HepG2 (cell line): Measurements from ENCODE around the gene NEURL4. TPM values are rescaled to one million over a fixed set of nuclear protein-coding genes. Genes with fewer than 3 reads are reported as not detected.

ENCODE experiments used
- DMAP1 ChIP-seq: IDR thresholded peaks from 2 replicates; pipeline ENCODE4 v1.6.1; 2016
- FOSL2 ChIP-seq: sonication (generic); formaldehyde crosslinking; IDR thresholded peaks from 2 replicates; pipeline ENCODE4 v1.4.0; 2020; ENCODE audit warnings: missing genetic modification reagents
- RBFOX2 ChIP-seq: fragments of 200-400 bp; formaldehyde crosslinking; IDR thresholded peaks from 2 replicates; pipeline ENCODE4 v1.6.1; 2017; ENCODE audit warnings: low read depth, mild to moderate bottlenecking, low read length
- RXRB ChIP-seq: IDR thresholded peaks from 2 replicates; pipeline ENCODE4 v1.6.1; 2016; ENCODE audit warnings: borderline replicate concordance, missing genetic modification reagents, missing compliant biosample characterization
- SIN3A ChIP-seq: IDR thresholded peaks from 2 replicates; pipeline ENCODE4 v1.6.1; 2011; ENCODE audit warnings: low read depth, mild to moderate bottlenecking, control low read depth, low read length, borderline replicate concordance
- SIX1 ChIP-seq: sonication (generic); formaldehyde crosslinking; IDR thresholded peaks from 2 replicates; pipeline ENCODE4 v1.4.0; 2020; ENCODE audit warnings: missing genetic modification reagents, borderline replicate concordance
- ZEB1 ChIP-seq: IDR thresholded peaks from 2 replicates; pipeline ENCODE4 v1.6.1; 2012; ENCODE audit warnings: mild to moderate bottlenecking, low read depth, inconsistent platforms; ENCODE audit not compliant: insufficient replicate concordance
- ZFP82 ChIP-seq: sonication (generic); formaldehyde crosslinking; IDR thresholded peaks from 2 replicates; pipeline ENCODE4 v1.5.1; 2020; ENCODE audit warnings: mild to moderate bottlenecking, missing genetic modification reagents, borderline replicate concordance
- ZFP90 ChIP-seq: sonication (generic); formaldehyde crosslinking; IDR thresholded peaks from 2 replicates; pipeline ENCODE4 v1.8.0; 2022; ENCODE audit warnings: missing genetic modification reagents, mild to moderate bottlenecking, inconsistent platforms, borderline replicate concordance
- ZNF143 ChIP-seq: sonication (generic); formaldehyde crosslinking; IDR thresholded peaks from 2 replicates; pipeline ENCODE4 v1.4.0; 2020; ENCODE audit warnings: missing genetic modification reagents
- ZNF260 ChIP-seq: sonication (generic); formaldehyde crosslinking; IDR thresholded peaks from 2 replicates; pipeline ENCODE4 v1.4.0; 2020; ENCODE audit warnings: missing genetic modification reagents, low read depth, mild to moderate bottlenecking, borderline replicate concordance
- ZNF263 ChIP-seq: sonication (generic); formaldehyde crosslinking; IDR thresholded peaks from 2 replicates; pipeline ENCODE4 v1.4.0; 2020; ENCODE audit warnings: missing genetic modification reagents
- ZNF501 ChIP-seq: sonication (generic); formaldehyde crosslinking; IDR thresholded peaks from 2 replicates; pipeline ENCODE4 v1.5.1; 2020; ENCODE audit warnings: mild to moderate bottlenecking, moderate library complexity, missing genetic modification reagents
- ZNF510 ChIP-seq: sonication (generic); formaldehyde crosslinking; IDR thresholded peaks from 2 replicates; pipeline ENCODE4 v1.4.0; 2020; ENCODE audit warnings: low read depth, mild to moderate bottlenecking, missing genetic modification reagents
- ZNF547 ChIP-seq: sonication (generic); formaldehyde crosslinking; IDR thresholded peaks from 2 replicates; pipeline ENCODE4 v1.5.1; 2020; ENCODE audit warnings: mild to moderate bottlenecking, missing genetic modification reagents
- ZNF556 ChIP-seq: sonication (generic); formaldehyde crosslinking; IDR thresholded peaks from 2 replicates; pipeline ENCODE4 v1.4.0; 2020; ENCODE audit warnings: mild to moderate bottlenecking, missing genetic modification reagents, borderline replicate concordance
- ZNF672 ChIP-seq: sonication (generic); formaldehyde crosslinking; IDR thresholded peaks from 2 replicates; pipeline ENCODE4 v1.8.1; 2022; ENCODE audit warnings: missing genetic modification reagents
- ZNF749 ChIP-seq: sonication (generic); formaldehyde crosslinking; IDR thresholded peaks from 2 replicates; pipeline ENCODE4 v1.8.0; 2022; ENCODE audit warnings: mild to moderate bottlenecking, missing genetic modification reagents, moderate library complexity, borderline replicate concordance
- polyA plus RNA-seq, 8 experiments: library from polyadenylated mRNA; depleted of rRNA in 3 of 8; stranded (reverse) in 7 of 8; unstranded in 1 of 8; fragments of >200 nt; fragmentation: Illumina TruSeq in 4 of 8; extraction: Trizol in 4 of 8; gene quantifications; 2 replicates each; pipeline versions ENCODE4 v1.2.1 to v1.2.3, GENCODE V29; 2011 to 2016; ENCODE audit warnings: low read depth in 4 of 8, missing spikeins in 1 of 8, mixed read lengths in 1 of 8; ENCODE audit not compliant: insufficient read depth in 1 of 8
- total RNA-seq, 5 experiments: library from RNA; depleted of rRNA; stranded (reverse); fragments of >200 nt; fragmentation: Illumina TruSeq; extraction: Trizol; gene quantifications; 2 replicates each; pipeline ENCODE4 v1.2.3, GENCODE V29; 2016; ENCODE audit warnings: low read depth in 1 of 5
- TF ChIP-seq, protein P1 (sequence below): sonication (generic); formaldehyde crosslinking; IDR thresholded peaks from 2 replicates; pipeline ENCODE4 v1.8.0; 2022; ENCODE audit warnings: mild to moderate bottlenecking, missing genetic modification reagents, moderate library complexity
- TF ChIP-seq, protein P2 (sequence below): sonication (generic); formaldehyde crosslinking; IDR thresholded peaks from 2 replicates; pipeline ENCODE4 v1.4.0; 2020; ENCODE audit warnings: mild to moderate bottlenecking, missing genetic modification reagents, borderline replicate concordance
- TF ChIP-seq, protein P3 (sequence below): sonication (generic); formaldehyde crosslinking; IDR thresholded peaks from 2 replicates; pipeline ENCODE4; 2020; ENCODE audit warnings: missing genetic modification reagents, mild to moderate bottlenecking, borderline replicate concordance

NEURL4 gene
- total and polyA plus RNA-seq, 2 of the 13 experiments (the other 11 are each of a cell fraction or from before 2014, with no cell fraction given) = 14.8 to 15.7 TPM

DNA sequence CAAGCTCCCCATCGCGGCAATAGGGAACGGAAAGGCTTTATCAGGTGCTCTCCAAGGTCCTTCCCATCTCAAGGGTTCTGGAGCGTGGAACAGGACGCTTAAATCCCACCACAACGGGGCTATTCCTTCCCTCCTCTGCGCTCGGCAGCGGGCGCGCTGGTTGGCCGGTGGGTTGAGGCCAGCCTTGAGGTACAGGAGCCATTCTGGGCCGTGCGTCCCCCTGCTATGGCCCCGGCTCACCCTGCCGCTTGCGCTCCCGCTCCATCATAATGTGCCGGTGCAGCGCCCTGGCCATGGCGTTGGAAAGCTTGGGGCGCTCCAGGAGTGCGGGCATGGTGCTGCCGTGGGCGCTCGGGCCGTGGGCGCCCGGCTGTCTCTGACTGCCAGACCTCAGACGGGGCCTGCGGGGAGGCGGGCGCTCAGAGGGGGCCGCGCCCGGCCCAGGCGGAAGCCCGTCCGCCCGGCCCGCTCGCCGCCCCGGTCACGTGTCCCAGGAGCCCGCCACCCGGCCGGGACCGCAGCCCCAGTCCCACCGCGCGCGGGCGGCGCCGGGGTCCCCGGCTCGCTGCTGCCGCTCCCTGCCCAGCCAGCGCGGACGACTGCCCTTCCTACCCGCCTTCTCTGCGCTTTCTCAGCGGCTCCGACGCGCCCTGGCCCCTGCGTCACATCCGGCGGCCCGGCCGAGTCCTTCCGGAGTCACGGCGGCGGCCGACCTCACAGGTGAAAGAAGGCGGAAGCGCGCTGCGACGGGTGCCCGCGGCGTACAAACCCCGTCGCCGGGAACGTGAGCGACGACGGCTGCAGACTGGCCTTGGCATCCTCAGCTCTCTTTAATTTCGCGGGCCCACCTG lies 14.2 kb downstream of the NEURL4 start, which contains the start of gene GPS2 (continued):
- TF ChIP-seq, protein P1, sequence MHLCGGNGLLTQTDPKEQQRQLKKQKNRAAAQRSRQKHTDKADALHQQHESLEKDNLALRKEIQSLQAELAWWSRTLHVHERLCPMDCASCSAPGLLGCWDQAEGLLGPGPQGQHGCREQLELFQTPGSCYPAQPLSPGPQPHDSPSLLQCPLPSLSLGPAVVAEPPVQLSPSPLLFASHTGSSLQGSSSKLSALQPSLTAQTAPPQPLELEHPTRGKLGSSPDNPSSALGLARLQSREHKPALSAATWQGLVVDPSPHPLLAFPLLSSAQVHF = 0 out of 2 replicates have a peak, but pooled peaks have one; percentile 41
- TF ChIP-seq RBFOX2 = peak; percentile 97
- TF ChIP-seq, protein P2, sequence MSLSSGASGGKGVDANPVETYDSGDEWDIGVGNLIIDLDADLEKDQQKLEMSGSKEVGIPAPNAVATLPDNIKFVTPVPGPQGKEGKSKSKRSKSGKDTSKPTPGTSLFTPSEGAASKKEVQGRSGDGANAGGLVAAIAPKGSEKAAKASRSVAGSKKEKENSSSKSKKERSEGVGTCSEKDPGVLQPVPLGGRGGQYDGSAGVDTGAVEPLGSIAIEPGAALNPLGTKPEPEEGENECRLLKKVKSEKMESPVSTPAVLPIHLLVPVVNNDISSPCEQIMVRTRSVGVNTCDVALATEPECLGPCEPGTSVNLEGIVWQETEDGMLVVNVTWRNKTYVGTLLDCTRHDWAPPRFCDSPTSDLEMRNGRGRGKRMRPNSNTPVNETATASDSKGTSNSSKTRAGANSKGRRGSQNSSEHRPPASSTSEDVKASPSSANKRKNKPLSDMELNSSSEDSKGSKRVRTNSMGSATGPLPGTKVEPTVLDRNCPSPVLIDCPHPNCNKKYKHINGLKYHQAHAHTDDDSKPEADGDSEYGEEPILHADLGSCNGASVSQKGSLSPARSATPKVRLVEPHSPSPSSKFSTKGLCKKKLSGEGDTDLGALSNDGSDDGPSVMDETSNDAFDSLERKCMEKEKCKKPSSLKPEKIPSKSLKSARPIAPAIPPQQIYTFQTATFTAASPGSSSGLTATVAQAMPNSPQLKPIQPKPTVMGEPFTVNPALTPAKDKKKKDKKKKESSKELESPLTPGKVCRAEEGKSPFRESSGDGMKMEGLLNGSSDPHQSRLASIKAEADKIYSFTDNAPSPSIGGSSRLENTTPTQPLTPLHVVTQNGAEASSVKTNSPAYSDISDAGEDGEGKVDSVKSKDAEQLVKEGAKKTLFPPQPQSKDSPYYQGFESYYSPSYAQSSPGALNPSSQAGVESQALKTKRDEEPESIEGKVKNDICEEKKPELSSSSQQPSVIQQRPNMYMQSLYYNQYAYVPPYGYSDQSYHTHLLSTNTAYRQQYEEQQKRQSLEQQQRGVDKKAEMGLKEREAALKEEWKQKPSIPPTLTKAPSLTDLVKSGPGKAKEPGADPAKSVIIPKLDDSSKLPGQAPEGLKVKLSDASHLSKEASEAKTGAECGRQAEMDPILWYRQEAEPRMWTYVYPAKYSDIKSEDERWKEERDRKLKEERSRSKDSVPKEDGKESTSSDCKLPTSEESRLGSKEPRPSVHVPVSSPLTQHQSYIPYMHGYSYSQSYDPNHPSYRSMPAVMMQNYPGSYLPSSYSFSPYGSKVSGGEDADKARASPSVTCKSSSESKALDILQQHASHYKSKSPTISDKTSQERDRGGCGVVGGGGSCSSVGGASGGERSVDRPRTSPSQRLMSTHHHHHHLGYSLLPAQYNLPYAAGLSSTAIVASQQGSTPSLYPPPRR (CRISPR knock-in tag) = no peak
- peak; percentile 52; the same call in 1 of the 2 replicates for TF ChIP-seq ZNF749
- 0 out of 2 replicates have a peak, but pooled peaks have one; percentile 73 for TF ChIP-seq ZNF556
- TF ChIP-seq FOSL2 (CRISPR knock-in tag) = peak; percentile 49
- TF ChIP-seq SIX1 (CRISPR knock-in tag) = no peak
- TF ChIP-seq ZNF672 (CRISPR knock-in tag) = no peak
- TF ChIP-seq ZNF260 (CRISPR knock-in tag) = no peak
- 0 out of 2 replicates have a peak, but pooled peaks have one; percentile 57 for TF ChIP-seq ZNF510 (CRISPR knock-in tag)
- peak; percentile 67; the same call in 1 of the 2 replicates for TF ChIP-seq DMAP1 (CRISPR knock-in tag)
- TF ChIP-seq ZNF263 = peak; percentile 44; the same call in 1 of the 2 replicates
- TF ChIP-seq ZFP82 (CRISPR knock-in tag) = no peak
- TF ChIP-seq ZNF501 (CRISPR knock-in tag) = peak; percentile 64; the same call in 1 of the 2 replicates
- TF ChIP-seq ZNF143 (CRISPR knock-in tag) = peak; percentile 75
- TF ChIP-seq ZFP90 (CRISPR knock-in tag) = 0 out of 2 replicates have a peak, but pooled peaks have one; percentile 42
- peak; percentile 78; the same call in 1 of the 2 replicates for TF ChIP-seq SIN3A
- TF ChIP-seq ZNF547 (CRISPR knock-in tag) = peak; percentile 70; the same call in 1 of the 2 replicates
- TF ChIP-seq RXRB (CRISPR knock-in tag) = peak; percentile 36; the same call in 1 of the 2 replicates
- peak; percentile 31 for TF ChIP-seq ZEB1
- TF ChIP-seq, protein P3, sequence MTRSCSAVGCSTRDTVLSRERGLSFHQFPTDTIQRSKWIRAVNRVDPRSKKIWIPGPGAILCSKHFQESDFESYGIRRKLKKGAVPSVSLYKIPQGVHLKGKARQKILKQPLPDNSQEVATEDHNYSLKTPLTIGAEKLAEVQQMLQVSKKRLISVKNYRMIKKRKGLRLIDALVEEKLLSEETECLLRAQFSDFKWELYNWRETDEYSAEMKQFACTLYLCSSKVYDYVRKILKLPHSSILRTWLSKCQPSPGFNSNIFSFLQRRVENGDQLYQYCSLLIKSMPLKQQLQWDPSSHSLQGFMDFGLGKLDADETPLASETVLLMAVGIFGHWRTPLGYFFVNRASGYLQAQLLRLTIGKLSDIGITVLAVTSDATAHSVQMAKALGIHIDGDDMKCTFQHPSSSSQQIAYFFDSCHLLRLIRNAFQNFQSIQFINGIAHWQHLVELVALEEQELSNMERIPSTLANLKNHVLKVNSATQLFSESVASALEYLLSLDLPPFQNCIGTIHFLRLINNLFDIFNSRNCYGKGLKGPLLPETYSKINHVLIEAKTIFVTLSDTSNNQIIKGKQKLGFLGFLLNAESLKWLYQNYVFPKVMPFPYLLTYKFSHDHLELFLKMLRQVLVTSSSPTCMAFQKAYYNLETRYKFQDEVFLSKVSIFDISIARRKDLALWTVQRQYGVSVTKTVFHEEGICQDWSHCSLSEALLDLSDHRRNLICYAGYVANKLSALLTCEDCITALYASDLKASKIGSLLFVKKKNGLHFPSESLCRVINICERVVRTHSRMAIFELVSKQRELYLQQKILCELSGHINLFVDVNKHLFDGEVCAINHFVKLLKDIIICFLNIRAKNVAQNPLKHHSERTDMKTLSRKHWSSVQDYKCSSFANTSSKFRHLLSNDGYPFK = peak; percentile 95
